NCI-H1436 treated with DMSO at 0.1 percent for 48 hours (cell line): ENCODE measurements around the gene DEFB114.

Source experiments
- DNase-seq: peaks from one replicate; lab custom pipeline; 2025; lab: John Stamatoyannopoulos, UW

DEFB114 gene

DNA sequence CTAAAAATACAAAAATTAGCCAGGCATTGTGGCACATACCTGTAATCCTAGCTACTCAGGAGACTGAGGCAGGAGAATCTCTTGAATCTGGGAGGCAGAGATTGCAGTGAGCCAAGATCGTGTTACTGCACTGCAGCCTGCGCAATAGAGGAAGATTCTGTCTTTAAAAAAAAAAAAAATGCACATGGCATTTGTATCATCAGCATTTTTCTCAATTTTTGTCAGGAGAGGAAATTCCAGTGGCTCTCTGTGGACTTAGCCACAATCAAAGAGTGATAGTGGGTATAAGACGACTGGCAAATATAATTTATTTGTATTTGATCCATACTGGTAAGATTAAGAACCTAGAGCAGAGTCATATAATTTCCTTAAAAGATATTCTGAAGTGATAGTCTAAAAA is 28.6 kb downstream of the DEFB114 start:
- no peak for DNase-seq

DNA sequence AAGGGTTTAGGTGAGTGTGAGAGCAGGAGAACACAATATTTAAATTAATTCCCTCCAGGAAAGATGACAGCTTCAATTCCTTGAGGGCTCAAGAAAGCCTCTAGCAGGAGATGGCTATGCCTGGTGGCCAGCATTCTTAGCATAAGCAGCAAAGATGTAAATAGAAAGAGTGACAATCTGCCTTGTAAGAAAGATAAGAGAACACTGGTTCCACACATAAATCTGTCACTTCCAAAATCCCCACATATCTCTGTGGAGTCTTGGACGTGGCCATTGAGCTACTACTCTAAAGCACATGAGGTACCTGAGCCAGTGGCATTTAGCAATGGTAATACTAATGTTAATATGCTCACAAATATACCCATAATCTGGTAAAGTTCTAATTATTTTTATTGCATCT is 29.2 kb downstream of the DEFB114 start:
- no peak for DNase-seq

DNA sequence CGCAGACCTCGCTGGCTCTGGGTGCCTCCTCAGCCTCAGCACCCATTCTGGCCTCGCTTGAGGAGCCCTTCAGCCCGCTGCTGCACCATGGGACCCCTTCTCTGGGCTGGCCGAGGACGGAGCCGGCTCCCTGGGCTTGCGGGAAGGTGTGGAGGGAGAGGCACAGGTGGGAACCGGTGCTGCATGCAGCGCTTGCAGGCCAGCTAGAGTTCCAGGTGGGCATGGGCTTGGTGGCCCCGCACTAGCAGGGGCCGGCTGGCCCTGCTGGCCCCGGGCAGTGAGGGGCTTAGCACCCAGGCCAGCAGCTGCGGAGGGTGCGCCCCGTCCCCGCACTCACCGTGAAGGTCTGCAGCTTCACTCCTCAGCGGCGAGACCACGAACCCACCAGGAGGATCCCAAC is 30.4 kb downstream of the DEFB114 start:
- no peak for DNase-seq

DNA sequence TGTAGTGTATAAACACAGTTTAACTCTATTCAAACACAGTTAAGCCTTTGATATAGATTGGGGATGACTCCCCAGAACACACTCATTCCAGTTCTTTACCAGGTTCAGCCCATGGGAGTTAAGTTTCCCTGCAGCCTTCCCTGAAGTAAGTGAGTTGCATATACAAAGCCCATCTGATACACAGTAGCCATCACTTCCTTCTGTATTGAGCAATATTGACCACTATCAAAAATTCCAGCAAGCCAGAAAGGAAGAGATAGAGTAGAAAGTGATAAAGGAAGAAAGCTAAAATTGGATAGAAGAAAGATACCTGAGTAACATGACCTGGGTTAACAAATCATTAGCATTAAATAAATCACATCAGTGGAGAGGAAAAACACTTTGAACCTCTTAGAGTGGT is 34.6 kb downstream of the DEFB114 start:
- DNase-seq: no peak

DNA sequence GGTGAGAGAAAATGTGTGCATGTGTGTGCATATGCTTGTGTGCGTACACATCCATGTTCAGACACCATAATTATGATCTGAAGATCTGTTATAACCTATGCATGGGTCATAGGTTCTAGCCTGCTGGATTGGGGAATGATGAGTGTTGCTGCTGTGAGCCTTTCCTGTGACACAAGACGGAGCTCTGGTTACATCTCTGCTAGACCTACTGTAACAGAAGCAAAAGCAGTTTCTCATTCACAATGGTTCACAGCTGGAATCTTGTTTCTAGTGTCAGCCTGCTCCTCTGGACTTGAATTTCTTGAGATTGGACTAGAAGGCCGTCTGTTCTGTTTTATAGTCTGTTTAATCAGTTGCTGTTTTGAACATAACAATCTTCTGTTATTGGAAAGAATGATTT is 40.1 kb downstream of the DEFB114 start:
- no peak for DNase-seq

DNA sequence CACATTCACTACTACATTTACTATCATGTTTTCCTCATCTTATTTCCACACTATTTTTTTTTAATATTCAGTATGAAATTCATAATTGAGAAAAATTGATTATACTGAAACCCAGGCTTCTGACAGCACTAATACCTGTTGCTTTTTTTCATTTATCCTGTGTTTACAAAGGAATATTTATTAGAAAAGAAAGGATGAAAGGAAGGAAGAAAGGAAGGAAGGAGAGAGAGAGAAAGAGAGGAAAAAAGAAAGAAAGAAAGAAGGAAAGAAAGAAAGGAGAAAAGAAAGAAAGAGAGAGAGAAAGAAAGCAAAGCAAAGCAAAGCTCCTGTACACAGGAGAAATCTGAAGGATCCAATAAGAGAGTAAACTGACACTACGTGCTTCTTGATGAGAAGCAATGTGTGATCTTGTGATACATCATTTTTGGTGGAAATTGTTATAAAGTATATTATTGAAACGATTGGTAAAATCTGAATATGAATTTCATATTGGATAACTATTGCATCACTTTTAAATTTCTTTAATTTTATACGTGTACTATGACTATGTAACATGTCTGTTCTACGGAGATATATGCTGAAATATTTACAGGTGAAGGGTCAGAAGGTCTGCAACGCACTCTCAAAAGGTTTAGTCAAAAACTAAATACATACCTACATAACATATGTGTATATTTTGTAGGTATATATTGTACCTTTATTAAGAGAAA is 43.9 kb downstream of the DEFB114 start:
- no peak for DNase-seq

DNA sequence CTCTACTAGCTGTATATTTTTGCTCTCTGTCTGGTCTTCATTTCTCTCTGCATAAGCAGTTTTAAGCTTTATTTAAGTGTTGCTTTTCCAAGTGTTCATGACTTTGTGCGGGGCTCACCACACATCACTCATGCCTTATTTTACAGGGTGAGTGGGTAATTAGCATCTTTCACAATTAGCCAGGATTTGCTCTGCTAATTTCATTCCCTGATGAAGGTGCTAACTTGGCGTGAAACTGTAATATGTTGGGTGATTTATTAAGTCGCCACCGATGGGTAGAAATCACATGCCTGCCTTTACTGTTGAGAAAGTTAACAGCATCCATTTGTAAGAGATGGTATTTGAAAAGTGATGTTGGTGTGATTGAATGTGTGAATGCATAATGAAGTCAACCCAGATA is 44.7 kb downstream of the DEFB114 start:
- DNase-seq: no peak

DNA sequence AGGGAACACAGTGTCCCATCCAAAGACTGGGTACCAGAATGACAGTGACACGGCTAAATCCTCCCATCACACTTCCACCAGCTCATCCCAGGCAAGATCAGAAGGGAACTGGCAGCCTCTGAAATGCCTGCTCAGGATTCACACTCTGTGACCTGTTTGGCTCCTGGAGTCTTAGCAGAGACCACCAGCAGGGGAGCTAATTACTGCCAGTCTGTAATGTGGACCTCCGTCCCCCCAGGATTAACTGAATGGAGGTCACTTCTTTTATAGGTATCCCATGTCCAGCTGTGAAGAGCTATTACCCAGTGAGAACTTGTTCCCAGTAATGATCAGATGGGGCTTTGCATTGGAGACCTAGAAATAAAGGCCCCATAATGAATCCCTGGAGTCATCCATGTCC is 45.2 kb downstream of the DEFB114 start:
- DNase-seq: no peak

DNA sequence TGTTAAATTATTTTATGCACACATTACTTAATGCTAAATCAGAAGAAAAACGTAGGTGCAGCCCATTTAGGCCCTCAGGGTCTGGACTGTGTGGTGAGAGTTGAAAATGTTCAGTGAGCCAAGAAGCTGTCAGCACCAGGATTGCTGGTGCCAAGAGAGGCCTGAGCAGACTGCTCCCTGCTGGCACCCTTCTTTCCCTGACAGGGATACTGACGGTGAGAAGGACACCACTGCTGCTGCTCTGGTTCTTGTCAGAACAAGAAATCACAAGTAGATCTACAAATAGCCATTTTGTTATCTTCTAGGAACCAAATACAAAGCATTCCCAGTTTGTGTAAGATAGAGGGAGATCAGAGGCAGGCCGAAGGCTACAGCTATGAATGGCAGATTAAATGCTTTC is 48.9 kb downstream of the DEFB114 start:
- DNase-seq: no peak

DNA sequence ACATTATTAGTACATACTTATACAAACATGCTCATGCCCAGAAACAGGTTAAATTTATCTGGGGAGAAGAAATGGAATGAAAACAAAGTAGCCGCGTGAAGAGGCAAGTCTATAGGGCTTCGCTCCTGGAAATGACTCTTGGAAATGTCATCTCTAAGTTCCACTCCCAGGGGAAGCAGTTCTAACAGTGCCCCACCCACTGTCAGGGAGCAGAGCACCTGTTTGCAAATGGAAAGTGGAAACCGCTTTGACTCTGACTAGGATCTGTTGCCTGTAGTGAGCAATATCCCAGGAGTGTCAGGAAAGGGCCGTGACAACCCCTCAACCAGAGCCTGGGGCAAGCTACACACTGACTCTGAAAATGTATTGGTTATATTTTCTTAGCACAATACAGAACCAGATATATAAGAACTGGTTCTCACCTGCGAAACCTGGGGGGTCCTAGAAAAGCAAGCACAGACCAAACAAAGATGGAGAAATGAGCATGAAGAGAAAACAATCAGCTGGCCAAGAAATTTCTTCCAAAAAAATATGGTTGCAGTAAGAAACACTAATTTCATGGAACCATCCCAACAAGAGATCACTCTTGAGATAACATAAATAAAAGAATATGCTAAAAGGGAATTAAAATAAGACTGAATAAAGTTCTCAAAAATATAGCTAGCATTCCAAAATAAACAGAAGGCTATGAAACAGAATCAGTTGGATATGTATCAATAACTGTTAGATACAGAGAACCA is 50.2 kb downstream of the DEFB114 start:
- DNase-seq: peak; percentile 55

DNA sequence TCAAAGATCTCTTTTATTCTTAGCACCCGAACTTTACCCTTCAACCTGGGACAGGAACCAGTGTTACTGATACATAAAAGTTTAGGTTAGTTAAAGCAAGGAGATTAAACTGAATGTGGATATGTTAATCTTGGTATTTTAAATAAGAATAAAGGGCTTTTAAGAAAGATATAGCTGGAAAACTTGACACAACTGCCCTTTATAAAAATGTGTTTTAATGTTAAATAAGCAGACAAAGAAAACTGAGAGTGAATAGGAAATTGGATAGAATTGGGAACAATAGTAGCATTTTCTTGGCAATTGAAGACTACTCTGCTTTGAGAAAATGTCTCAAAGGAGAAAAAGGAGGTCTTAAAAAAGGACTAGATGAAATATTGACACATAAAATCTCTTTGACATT is 51.8 kb downstream of the DEFB114 start:
- DNase-seq: no peak

DNA sequence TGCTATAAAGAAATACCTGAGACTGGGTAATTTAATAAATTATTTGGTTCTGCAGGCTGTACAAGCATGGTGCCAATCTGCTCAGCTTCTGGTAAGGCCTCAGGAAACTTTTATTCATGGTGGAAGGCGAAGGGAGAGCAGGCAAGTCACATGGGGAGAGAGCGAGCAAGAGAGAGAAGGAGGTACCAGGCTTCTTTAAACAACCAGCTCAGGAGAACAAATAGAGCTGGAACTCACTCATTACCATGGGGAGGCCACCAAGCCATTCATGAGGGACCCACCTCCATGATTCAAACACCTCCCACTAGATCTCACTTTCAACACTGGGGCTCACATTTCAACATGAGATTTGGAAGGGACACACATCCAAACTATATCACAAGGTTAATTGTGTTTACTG is 52.7 kb downstream of the DEFB114 start:
- DNase-seq: no peak
